Left kidney (tissue), 8 donors: ENCODE results near the gene NPY4R2. TPM values are rescaled to one million over a fixed set of nuclear protein-coding genes. Genes with fewer than 3 reads are reported as not detected.
"Not testable (repeated sequence)": the region's sequence is repeated elsewhere in the genome, so short reads cannot be mapped to it uniquely, and the experiment has no call there.

ENCODE experiments used
- DNase-seq: peaks from one replicate; pipeline ENCODE4 v3.0.0-alpha.2; 2013
- long read RNA-seq, 8 donors: transcript quantifications; one replicate each; lab custom pipeline, GENCODE V29; 2026
- polyA plus RNA-seq: library from polyadenylated mRNA; unstranded; fragments of 120-200 nt; gene quantifications from one replicate; pipeline ENCODE4 v1.2.1, GENCODE V29; 2013; ENCODE audit not compliant: insufficient read length

Gene NPY4R2, protein sequence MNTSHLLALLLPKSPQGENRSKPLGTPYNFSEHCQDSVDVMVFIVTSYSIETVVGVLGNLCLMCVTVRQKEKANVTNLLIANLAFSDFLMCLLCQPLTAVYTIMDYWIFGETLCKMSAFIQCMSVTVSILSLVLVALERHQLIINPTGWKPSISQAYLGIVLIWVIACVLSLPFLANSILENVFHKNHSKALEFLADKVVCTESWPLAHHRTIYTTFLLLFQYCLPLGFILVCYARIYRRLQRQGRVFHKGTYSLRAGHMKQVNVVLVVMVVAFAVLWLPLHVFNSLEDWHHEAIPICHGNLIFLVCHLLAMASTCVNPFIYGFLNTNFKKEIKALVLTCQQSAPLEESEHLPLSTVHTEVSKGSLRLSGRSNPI
- not detected for polyA plus RNA-seq
- long read RNA-seq, donor 1 = 0 reads
- long read RNA-seq, donor 2 = 0 reads
- long read RNA-seq, donor 3 = 0 reads
- long read RNA-seq, donor 4 = 0 reads
- long read RNA-seq, donor 5 = 0 reads
- long read RNA-seq, donor 6 = 0 reads
- long read RNA-seq, donor 7 = 0 reads
- long read RNA-seq, donor 8 = 0 reads

DNA sequence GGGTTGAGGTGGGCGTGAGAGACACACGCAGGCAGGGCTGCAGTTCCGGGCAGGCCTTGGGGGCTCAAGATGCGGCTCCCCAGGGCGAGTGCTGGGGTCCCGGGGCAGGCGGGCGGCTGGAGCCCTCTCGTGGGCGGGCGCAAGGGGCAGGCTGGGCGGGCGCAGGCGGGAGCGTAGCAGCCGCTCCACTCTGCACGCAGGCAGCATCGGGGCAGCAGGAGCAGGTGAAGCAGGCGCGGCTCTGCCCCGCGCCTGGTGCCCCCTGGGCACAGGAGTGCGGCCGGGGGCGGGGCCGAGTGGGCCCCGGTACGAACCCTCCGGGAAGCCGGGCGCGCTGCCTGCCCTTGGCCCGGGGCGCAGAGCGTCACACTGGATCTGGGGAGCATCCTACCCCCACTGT is at the start of gene NPY4R2:
Gene NPY4R2 (plus strand): TSS at position 188 of the 400 bp plus-strand sequence. CDS start 3,326 bp downstream, outside the sequence.
- not testable (repeated sequence) for DNase-seq

DNA sequence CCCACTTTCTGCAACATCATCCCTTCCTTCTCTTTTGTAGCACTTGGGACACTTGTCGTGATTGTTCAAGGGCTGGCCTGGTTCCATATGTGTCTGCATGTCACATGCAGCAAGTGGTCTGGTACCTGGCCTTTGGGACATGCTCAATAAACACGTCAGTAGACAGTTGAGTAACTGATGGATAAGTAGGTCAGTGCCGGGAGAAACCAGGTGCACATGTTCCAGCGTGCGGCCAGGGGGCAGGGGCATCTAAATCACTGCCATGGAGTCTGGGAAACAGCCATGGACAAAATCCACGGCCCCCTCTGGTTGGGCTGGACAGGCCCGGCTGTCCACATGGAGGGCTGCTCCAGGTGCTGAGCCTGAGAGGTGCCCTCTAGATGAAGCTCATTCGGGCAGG is 47.6 kb upstream of the NPY4R2 start:
- DNase-seq = not testable (repeated sequence)

DNA sequence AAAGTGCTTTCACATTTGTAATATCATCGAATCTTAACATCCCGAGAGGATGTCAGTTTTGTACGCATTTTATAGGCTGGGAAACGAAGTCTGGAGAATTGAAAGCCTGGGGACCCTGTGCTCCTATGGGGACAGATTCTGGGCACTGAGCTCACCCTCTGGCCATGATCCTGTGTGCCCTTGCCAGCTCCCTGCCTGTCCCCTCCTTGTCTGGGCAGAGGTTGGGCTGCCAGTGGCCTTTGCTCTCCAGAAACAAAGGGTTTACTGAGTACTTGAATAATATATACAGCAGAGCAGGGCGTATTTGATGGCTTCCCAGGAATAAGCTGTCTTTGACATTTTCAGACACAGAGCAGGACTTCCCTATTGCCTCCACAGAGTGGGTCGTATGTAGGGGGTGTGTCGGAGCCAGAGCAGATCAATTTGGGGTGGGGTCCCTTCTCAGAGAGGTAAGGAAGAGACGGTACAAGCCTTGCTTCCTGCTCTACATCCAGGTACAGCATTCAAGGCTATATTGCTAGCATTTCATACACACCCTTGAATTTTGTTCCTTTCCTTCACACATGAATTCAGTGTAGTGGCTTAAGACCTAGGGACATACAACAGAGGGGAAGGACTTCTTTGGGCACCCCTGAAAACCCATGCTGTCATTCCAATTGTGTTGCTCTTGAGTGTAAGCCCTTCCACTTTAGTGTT is 46.8 kb upstream of the NPY4R2 start:
- not testable (repeated sequence) for DNase-seq

DNA sequence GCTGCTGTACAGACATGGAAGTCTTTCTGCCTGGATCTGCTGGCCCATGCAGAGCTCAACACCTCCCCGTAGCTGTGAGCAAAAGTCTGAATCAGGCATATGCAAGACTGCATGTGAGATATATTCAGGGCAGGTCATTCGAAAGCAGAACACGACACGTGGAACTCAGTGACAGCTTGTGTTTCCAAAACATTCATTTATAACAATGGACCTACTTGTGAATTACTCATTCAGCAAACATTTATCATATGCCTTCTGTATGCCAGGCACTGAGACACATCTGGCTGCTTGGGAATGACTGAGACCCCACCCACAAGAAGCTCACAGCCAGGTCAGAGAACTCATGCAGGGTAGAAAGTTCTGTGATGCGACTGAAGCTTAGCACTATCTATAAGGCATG is 46.2 kb upstream of the NPY4R2 start:
- DNase-seq = not testable (repeated sequence)

DNA sequence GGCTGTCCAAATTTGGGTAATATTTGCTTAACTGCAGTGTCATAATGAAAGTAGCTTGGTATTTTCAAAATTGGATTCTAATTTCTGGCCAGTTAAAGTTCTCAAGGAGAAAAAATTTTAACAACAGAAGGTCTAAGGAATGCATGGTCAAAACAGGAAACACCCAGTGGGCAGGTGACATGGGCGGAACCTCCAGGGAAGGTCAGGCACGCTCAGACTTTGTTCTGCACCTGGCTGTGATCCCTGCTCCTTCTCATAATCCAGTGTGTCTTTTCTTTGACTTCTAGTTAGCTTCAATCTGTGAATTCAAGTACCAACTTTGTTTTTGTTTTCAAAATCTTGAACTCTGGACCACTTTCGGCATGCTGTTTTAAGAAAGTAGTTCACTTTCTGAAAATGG is 34.2 kb upstream of the NPY4R2 start:
- not testable (repeated sequence) for DNase-seq

DNA sequence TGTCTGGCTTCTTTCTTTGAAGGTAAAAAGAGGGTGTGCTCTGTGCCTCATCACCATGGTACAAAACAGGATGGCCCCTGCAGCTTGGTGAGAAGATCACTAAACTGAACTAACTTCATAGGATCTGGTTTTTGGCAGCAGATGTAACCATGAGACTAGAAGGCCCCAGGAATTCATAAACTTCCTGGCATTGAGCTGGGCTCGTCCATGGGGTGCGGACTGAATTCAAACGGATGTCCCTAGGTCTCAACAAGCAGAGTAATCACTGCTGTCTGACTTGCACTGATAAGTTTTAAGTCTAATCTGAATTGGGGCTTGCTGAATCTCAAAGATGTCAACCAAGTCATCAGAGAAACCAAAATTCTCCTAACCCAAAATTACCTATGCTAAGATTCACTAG is 33.5 kb upstream of the NPY4R2 start:
- DNase-seq = not testable (repeated sequence)

DNA sequence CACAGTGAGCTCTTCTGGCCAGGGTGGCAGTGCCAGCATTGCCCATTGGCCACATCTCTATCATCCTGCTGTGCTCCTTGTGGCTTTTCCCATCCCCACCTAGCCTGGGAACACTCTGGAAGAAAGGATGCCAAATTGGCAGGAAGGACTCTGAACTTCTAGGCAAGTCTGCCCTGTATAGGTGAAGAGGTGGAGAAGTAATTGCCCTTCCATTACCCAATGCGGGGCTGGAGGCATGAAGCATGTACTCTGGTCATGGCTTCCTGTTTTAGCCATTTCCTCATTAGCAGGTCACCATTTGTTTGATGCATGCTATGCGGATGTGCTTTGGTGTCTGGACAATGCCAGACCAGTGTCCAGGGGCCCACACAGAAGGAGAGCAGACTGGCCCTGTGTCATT is 32.1 kb upstream of the NPY4R2 start:
- not testable (repeated sequence) for DNase-seq

DNA sequence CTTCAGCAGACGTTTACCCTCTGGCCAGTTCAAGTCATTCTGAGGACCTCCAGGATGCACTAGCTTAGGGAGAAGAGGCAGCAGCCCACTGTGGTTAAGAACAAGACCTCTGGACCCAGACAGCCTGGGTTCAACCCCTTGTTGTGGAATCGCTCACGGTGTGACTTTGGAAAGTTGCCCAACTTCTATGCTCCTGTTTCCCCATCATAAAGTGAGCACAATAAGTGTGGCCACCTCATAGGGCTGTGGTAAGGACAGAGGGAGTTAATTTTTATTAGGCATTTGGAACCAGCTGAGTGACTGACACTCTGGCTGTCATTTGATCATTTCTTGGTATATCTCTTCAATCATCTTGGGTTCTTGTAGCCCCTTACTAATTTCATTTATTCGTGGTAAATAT is 31.6 kb upstream of the NPY4R2 start:
- DNase-seq = not testable (repeated sequence)

DNA sequence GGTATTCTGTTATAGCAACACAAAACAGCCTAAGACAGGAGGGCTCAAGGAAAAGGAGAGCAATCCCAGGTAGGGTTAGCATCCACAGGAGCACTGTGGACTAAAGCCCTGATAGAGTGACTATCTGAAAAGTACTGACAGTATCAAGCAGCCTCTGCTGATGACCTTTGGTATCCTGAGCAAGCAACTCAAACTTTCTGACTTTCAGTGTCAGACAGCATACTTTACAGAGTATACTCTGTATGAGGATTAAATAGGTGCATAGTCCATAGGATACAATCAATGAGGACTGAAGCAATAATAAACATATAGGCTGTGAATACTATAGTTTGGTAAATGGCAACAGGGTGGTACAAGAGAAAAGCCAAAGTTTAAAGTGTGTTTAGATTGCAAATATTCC is 27.7 kb upstream of the NPY4R2 start:
- DNase-seq = not testable (repeated sequence)

DNA sequence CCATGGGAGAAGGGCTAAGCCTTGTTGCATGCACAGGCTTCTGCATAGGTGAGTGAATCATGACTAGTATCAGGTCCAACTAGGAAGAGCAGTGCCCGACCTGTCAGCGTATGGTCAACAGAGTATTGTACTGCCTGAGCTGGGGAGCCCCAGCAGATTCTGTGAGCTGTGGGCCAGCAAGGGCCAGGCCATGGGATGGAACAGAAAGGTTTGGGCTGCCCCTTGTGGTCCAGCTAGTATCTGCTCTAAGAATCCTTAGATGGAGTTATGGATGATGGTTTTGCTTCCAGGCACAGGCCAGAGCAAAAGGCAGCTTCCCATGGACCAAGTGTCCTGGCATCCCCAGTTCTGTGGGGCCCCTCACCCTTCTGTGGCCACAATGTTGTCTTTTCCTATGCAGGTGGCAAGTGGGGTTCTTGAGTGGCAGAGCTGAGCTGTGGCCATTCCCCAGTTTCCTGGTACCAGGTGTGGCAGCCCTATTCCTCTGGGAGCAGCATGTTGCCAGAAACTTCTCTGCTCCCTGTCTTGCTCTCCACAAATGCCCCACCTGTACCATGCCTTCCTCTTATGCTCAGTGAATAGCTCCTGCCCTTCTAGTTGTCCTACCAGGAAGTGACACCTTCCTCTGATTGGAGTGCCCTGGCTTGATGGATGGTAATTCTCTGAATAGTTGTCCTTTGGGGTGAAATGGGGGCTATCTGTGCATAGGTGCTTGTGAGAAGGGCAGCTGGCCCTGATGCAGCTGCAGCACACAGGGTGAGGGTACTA is 25.8 kb upstream of the NPY4R2 start:
- DNase-seq = not testable (repeated sequence)

DNA sequence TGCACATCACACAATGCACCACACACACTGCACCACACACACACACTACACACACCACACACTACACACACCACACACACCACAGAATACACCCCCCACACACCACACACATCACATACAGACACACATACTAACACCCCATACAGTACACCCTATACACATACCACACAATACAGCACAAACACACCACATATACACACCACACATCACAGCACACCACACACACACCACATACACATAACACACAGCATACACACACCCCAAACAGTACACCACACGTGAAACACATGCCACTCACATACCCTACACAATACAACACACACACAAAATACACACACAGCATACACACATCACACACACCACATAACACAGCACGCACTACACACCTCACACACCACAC is 23.9 kb upstream of the NPY4R2 start:
- not testable (repeated sequence) for DNase-seq

DNA sequence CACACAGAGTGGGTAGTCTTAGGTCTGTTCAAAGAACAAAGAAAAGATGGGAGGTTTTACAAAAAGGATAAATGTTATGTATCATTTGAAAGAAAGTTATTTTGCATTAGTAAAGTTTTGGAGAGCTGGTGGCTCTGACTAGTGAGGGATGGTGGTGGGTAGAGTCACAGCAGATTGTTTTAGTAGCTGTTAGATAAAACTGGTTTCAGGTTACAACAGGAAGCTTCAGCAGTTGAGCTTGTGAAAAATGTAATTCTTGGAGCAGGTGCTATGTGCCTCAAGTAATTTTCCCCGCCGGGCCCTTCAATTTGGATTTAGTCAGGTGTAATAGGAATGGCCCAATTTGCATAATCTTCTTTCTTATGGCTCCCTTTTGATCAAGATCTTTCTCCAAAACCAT is 20.6 kb upstream of the NPY4R2 start:
- not testable (repeated sequence) for DNase-seq

DNA sequence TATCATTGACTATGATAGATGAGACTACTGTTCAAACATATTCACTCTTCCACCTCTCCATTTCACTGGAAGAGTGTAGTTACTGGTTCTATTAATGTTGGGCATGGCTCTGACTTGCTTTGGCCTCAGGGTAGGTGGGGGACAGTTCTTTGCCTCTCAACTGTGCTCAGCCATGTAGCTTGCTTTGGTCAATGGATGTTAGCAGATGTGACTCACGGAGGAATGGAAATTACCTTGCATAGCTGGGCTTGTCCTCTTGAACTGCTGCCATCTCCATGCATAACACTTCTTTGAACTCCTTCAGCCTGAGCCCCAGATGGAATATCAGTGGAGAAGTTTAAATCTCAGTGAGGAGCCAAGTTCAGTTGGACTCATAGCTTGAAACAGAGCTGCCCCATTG is 9.1 kb upstream of the NPY4R2 start:
- not testable (repeated sequence) for DNase-seq

DNA sequence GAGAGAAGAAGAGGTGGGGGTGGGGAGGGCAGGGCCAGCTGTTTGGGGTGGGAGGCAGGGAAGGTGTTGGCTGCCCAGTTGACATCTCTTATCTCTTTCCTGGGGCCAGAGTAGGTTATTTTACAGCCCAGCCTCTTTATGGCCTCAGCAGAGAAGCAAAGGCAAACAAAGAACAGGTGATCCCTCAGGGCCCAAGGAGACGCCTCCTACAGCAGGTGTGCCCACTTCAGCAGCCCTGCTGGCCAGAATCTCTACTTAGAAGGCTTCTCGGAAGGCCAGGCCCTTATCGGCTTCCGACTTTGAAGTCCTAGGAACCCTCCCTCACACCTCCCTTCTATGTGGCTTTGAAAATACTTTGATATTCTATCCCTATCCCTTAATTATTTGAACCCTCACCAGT is 8.0 kb upstream of the NPY4R2 start:
- not testable (repeated sequence) for DNase-seq

DNA sequence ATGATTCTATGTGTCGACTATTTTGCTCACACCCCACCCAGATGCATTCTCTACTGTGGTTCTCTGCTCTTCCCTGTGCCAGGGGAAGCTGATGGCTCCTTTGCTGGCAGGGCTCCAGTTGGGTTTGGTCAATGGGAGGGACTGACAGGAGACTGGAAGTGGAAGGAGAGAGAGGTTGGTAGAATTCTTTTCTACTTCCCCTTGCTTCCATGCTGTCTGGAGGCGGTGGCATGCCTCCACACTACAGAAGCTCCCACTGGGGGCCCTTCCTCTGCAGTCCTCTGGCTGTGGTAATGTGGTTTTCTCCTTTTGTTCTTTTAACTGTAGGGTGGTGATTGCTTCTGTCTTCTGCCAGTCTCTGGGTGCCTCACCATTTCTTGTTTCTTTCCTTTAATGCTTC is 4.4 kb upstream of the NPY4R2 start:
- DNase-seq = not testable (repeated sequence)

DNA sequence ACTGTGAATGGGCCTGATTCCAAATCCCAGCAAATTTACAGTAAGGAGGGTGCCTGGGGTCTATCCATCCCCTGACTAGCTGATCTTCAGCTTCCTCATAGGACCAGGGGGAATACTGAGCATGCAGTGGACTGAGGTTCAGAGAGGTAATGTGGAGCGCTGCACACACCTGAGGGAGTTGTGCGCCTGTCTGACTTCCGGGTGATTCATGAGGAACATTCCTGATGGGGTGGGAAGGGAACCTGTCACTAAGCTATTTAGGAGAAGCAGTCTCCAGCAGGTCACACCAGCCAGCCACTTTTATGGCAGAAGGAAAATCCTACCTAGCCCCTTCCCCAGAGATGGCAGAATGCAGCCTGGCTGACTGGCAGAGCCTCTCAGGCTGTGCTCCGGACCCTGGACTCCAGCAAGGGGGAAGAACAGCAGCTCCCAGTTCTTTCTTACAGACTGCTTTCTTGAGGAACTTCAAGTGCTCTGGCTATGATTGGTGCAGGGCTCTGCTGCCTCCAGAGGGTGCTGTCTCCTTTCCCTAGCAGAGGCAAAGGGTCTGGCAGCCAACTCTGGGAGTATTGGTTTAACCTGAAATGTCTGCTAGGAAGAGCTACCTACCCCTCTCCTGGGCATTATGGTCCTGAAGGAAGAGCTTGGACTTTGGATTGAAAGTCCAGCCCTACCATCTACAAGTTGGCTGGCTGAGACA is 2.5 kb upstream of the NPY4R2 start:
- not testable (repeated sequence) for DNase-seq

DNA sequence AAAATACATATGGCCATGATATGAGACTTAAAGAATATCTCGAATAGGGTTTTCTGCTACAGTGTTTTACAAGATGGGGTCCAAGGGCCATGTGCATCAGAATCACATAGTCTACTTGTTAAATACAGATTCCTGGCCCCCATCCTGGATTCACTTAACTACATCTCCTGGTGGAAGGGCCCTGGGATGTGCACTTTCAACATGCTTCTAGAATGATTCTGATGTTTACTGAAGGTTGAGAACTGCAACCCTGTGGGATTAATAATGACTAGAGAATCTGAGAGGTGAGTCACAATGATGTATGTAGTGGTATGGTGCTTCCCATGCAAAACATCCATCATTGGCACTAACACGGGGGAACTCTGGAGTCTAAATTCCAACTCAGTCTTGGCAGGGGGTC is 2.1 kb downstream of the NPY4R2 start:
- DNase-seq = not testable (repeated sequence)

DNA sequence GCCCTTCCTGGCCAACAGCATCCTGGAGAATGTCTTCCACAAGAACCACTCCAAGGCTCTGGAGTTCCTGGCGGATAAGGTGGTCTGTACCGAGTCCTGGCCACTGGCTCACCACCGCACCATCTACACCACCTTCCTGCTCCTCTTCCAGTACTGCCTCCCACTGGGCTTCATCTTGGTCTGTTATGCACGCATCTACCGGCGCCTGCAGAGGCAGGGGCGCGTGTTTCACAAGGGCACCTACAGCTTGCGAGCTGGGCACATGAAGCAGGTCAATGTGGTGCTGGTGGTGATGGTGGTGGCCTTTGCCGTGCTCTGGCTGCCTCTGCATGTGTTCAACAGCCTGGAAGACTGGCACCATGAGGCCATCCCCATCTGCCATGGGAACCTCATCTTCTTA is 4.0 kb downstream of the NPY4R2 start:
- DNase-seq = not testable (repeated sequence)

DNA sequence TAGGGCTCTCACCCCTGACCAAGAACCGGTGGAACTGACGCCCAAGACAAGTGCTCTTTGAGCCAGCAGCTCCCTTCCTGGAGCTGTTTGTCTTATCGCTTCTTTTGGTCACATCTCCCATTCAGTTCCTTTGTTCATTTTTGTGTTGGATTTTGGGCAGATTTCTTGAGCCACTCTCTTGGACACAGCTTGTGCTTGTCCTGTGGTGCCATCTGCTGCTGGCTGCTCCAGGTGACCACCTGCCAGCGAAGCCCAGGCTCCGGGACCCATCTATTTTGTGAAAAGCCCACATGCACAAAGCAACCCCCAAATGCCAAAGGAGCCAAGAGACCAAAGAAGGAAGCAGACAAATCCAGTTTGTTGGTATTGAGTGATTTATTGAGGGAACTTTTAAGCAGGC is 6.2 kb downstream of the NPY4R2 start:
- not testable (repeated sequence) for DNase-seq

DNA sequence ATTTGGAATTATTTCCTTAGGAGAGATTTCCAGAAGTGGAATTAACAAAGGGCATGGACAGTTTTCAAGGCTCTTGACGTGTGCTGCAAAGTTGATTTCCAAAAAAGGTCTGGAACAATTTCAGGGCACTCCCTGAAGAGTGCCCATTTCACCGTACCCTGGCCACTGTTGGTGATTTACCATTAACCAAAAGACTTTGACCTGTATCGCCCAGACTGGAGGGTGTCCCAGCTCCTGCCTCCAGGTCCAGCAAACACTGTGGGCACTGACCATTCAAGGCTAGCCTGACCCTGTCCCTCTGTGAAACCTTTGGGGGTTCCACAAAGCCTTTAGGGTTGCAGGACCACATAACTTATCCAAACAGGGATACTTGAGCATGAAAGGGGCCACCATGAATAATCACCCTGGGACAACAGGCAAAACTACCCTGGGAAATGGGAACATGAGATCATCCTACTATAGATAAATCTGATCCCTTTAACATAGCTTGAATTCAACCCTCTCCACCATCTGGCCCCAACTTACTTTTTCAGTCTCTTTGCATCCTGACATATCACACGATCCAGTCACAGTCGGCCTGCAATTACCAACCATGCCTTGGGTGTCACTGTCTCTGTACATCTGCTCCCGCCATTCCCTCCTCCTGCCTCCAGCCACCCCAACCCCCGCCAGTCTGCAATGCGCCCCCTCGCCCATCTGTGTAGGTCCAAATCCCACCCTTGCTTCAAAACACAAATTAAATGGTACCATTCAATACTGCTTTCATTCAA is 8.9 kb downstream of the NPY4R2 start:
- not testable (repeated sequence) for DNase-seq

DNA sequence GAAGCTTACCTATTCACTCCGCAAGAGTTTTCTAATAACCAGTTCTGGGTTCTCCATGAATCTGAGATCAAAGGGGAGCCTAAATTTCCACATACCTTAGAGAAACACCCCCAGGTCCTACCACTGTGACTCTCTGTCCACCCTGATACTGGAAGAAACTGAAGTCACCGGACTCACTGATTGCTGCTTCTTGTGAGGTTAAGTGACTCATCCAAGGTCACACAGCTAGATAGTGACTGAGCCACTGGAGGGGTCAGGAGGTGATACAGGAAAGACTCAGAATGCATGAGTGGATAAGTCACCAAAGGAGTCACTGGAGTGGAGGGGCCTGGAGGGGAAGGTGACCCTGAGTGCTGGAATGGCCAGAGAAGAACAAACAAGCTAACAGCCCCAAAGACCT is 9.8 kb downstream of the NPY4R2 start:
- DNase-seq = not testable (repeated sequence)
